Erythroblast (primary cell): ENCODE data around the gene OR6N2.

ENCODE experiments used
- GATA1 ChIP-seq: IDR thresholded peaks from 2 replicates; pipeline ENCODE4 v1.6.1; 2011; ENCODE audit warnings: low read depth, mild to moderate bottlenecking, control low read depth, low read length, moderate library complexity
- POLR2A ChIP-seq: IDR thresholded peaks from 2 replicates; pipeline ENCODE4 v1.6.1; 2011; ENCODE audit warnings: mild to moderate bottlenecking, low read length

DNA sequence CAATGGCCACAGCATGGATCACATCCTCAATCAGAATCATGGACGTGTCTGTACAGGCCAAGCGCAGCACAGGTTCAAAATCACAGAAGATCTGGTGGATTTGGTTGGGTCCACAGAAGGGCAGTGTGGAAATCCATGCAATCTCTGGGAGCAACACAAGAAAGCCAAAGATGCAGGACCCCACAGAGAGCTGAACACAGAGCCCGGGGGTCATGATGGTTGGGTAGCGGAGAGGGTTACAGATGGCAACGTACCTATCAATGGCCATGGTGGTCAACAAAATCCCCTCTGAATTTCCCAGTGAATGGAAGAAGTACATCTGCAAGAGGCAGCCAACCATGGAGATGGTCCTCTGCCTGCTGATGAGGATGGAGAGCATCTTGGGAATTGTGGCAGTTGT is 56.6 kb downstream of the OR6N2 start:
- TF ChIP-seq POLR2A (no peak), GATA1 (no peak)
